Stimulated activated effector memory CD8-positive, alpha-beta T cell treated with anti-CD3 and anti-CD28 coated beads, Interleukin-12 subunit alpha, Interleukin-12 subunit beta, amount 100 ng/mL, for 72 hours (primary cell): ENCODE measurements around the gene PATL1.
"Not testable (repeated sequence)": the region's sequence is repeated elsewhere in the genome, so short reads cannot be mapped to it uniquely, and the experiment has no call there.

ENCODE experiments used
- ATAC-seq: fragments of 150-1000 bp; cut with Tn5 transposase; 2 replicates; pipeline ENCODE4 v1.10.0; 2021
- DNase-seq, 2 donors: peaks; one replicate each; pipeline ENCODE4 v3.0.0; 2021 to 2022; ENCODE audit warnings: low spot score in 2 of 2
- H3K27ac Mint-ChIP-seq: one replicate; pipeline ENCODE4 v1.8.0; 2022; ENCODE audit warnings: mild to moderate bottlenecking, mixed read lengths
- H3K36me3 Mint-ChIP-seq: one replicate; pipeline ENCODE4 v1.8.0; 2022; ENCODE audit warnings: mild to moderate bottlenecking, mixed read lengths
- H3K4me1 Mint-ChIP-seq: one replicate; pipeline ENCODE4 v1.8.0; 2022; ENCODE audit warnings: mixed read lengths
- H3K4me3 Mint-ChIP-seq: one replicate; pipeline ENCODE4 v1.8.0; 2022; ENCODE audit warnings: mild to moderate bottlenecking, mixed read lengths
- H3K9me3 Mint-ChIP-seq: one replicate; pipeline ENCODE4 v1.8.0; 2022; ENCODE audit warnings: mixed read lengths

PATL1 gene

DNA sequence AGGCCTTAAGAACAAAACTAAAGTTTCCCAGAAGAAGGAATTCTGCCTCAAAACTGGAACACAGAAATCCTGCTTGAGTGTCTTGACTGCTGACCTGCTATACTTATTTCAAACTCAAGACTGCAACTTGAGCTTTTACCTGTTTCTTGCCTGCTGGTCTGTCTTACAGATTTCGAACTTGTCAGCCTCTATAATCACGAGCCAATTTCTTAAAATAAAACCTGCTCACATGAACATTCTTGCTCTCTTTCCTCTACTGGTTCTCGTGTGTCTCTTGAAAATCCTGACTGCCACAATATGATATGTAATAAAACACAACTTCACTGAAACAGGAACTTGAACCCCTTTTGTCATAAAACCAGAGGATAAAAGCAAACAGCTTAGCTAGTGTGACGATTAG is 13.9 kb downstream of the PATL1 start:
- Mint-ChIP-seq H3K9me3 (no peaks in the 10 kb centered on the region), H3K4me1 (peaks cover under 1% of the 10 kb centered on the region), H3K27ac (no peak overlapping the region), H3K4me3 (no peak overlapping the region), H3K36me3 (peaks cover 100% of the 10 kb centered on the region)
- DNase-seq (no peak), ATAC-seq (no peak)

DNA sequence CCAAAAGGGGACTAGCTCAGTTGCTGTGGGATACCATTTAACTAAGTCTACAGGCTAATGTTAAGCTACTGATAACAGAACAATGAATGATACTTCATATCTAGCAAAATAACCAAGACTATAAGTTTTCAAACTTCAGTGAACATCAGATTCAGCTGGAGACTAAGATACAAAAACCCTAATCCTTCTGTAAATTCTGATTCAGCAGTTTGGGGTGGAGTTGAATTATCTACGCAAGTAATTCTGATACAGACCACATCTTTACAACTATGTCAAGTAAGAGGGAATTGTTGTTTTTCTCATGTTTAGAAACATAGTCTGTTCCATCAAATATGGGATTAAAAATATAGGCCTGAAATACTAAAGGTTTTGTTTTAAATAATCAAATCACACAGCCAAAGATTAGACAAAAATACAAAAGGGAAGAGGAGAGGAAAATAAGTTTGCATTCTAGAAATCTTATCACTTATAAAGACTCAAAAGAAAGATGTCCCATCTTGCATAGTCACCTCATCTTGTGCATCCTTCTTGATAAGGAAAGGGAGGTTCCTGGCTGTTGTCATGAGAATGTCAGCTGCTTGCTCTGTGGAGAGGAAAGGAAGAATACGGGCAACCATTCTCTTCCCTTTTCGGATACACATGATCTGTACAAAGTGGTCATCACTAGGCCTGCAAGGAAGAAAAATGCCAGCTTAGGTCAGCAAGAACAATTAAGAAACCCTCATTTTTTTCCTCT is 21.4 kb downstream of the PATL1 start:
- Mint-ChIP-seq H3K4me1 (no peaks in the 10 kb centered on the region), H3K27ac (no peak overlapping the region), H3K36me3 (peaks cover 100% of the 10 kb centered on the region), H3K4me3 (no peak overlapping the region), H3K9me3 (no peaks in the 10 kb centered on the region)
- no peak for DNase-seq
- no peak for ATAC-seq

DNA sequence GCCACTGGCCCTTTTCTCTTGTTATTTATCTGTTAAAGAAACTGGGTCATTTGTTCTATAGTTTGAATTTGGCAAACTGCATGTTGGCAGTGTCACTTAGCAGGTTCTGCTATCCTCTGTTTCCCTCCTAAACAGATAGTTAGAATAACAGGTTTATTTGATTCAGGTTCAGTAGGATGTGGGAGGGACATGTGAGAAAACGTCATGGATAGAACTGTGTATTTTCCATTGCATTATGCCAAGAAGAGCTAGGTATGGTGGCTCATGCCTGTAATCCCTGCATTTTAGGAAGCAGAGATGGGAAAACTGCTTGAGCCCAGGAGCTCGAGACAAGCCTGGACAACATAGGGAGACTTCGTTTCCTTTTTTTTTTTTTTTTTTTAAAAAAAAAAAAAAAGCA is 24.3 kb downstream of the PATL1 start:
- H3K4me3 Mint-ChIP-seq, result no peak overlapping the region
- H3K27ac Mint-ChIP-seq, result no peak overlapping the region
- no peaks in the 10 kb centered on the region for H3K9me3 Mint-ChIP-seq
- DNase-seq (no peak), ATAC-seq (no peak)
- H3K4me1 Mint-ChIP-seq, result no peaks in the 10 kb centered on the region
- peaks cover 100% of the 10 kb centered on the region for H3K36me3 Mint-ChIP-seq

DNA sequence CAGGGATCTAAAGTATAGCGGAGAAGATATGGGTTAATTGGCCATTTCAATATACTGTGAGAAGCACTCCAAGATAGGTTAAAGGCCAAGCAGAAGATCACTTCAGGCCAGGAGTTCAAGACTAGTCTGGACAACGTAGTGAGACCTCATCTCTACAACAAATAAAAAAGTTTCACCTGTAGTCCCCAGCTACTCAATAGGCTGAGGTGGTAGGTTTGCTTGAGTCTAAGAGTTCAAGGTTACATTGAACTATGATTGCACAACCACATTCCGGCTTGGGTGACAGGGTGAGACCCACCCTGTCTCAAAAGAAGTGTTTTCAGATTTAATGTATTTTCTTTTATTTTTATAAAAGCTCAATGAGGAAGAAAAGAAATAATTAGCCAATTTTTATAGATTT is 25.4 kb downstream of the PATL1 start:
- DNase-seq (no peak), ATAC-seq (no peak)
- Mint-ChIP-seq H3K27ac (no peak overlapping the region), H3K36me3 (peaks cover 100% of the 10 kb centered on the region), H3K9me3 (no peaks in the 10 kb centered on the region), H3K4me1 (no peaks in the 10 kb centered on the region), H3K4me3 (no peak overlapping the region)

DNA sequence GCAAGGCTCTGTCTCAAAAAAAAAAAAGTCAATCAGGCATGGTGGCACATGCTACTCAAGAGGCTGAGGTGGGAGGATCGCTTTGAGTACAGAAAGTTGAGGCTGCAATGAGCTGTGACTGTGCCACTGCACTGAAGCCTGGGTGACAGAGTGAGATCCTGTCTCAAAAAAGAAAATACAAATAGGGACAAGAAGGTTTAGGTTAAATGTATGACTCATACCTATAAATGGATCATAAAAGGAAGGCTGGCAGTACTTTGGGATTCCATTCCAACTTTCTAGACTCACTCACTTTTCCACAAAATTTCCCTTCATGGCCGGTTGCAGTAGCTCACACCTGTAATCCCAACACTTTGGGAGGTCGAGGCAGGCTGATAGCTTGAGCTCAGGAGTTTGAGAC is 27.7 kb downstream of the PATL1 start:
- H3K36me3 Mint-ChIP-seq, result peaks cover 100% of the 10 kb centered on the region
- DNase-seq (no peak), ATAC-seq (no peak)
- H3K27ac Mint-ChIP-seq, result no peak overlapping the region
- no peaks in the 10 kb centered on the region for H3K4me1 Mint-ChIP-seq
- no peak overlapping the region for H3K4me3 Mint-ChIP-seq
- H3K9me3 Mint-ChIP-seq, result no peaks in the 10 kb centered on the region

DNA sequence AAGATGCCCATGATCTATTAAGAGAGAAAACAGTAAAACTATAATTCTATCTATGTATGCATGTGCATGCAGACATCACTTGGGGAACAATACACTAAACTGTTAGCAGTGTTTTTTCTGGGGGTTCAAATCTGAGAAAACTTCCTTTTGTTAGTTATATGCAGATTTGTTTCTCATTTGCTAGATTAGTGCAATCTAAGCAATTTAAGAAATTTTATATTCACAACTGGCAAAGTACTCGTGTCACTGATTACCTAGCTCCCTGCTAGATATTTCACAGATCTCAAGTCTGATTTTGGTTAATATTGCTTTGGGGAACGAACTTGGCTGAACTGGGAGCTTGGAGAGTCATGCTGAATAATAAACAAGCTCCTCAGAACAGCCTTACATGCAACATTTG is 38.3 kb downstream of the PATL1 start:
- no peaks in the 10 kb centered on the region for H3K9me3 Mint-ChIP-seq
- ATAC-seq, result no peak

DNA sequence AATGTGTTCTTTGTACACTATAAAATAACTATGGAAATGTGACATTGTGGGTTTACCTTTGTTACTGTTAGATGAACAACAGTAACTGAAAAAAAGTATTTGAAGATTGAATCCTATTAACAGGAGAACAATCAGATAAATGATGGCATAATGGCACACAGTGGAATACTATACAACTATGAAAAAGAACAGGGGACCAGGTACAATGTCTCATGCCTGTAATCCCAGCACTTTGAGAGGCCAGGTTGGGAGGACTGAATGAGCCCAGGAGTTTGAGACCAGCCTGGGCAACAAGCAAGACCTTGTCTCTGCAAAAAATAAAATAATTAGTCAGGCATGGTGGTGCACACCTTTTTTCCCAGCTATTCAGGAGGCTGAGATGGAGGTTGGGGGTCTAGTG is 38.8 kb downstream of the PATL1 start:
- Mint-ChIP-seq H3K4me3 (no peak overlapping the region), H3K27ac (no peak overlapping the region)
- ATAC-seq, result no peak

More for the DNA sequence above, 38.3 kb downstream of the PATL1 start:
- Mint-ChIP-seq H3K36me3 (peaks cover 28% of the 10 kb centered on the region), H3K4me3 (no peak overlapping the region), H3K4me1 (no peaks in the 10 kb centered on the region), H3K27ac (no peak overlapping the region)
- no peak for DNase-seq

DNA sequence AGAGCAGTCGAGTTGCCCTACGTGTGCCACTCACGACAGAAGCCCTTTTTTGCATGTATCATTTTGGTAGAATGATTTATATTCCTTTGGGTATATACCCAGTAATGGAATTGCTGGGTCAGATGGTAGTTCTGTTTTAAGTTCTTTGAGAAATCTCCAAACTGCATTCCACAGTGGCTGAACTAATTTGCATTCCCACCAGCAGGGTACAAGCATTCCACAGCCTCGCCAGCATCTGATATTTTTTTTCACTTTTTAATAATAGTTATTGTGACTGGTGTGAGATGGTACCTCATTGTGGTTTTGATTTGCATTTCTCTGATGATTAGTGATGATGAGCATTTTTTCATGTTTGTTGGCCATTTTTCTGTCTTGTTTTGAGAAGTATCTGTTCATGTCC is 41.9 kb downstream of the PATL1 start:
- not testable (repeated sequence) for H3K4me3 Mint-ChIP-seq, DNase-seq, ATAC-seq, H3K4me1 Mint-ChIP-seq, H3K9me3 Mint-ChIP-seq, H3K27ac Mint-ChIP-seq
- peaks cover 15% of the 10 kb centered on the region for H3K36me3 Mint-ChIP-seq

More for the DNA sequence above, 38.8 kb downstream of the PATL1 start:
- Mint-ChIP-seq H3K36me3 (peaks cover 23% of the 10 kb centered on the region), H3K9me3 (no peaks in the 10 kb centered on the region), H3K4me1 (no peaks in the 10 kb centered on the region)
- DNase-seq, result no peak

DNA sequence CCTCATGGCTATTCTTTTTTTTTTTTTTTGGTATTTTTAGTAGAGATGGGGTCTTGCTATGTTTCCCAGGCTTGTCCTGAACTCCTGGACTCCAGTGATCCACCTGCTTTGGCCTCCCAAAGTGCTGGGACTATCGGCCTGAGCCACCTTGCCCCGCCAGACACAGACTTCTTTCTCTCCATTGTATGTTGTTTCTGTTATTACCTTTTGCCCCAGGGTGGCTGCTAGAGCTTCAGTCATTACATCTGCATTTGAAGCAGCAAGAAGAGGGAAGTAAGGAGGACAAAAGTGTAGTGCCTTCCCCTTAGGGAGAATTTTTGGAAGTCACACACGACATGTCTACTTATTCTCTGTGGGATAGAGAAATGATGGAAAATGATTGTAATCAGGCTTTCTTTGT is 43.1 kb downstream of the PATL1 start:
- H3K9me3 Mint-ChIP-seq, result no peaks in the 10 kb centered on the region
- H3K4me3 Mint-ChIP-seq, result no peak overlapping the region
- no peak for DNase-seq
- no peaks in the 10 kb centered on the region for H3K4me1 Mint-ChIP-seq
- ATAC-seq, result no peak
- peaks cover 3% of the 10 kb centered on the region for H3K36me3 Mint-ChIP-seq
- H3K27ac Mint-ChIP-seq, result no peak overlapping the region

DNA sequence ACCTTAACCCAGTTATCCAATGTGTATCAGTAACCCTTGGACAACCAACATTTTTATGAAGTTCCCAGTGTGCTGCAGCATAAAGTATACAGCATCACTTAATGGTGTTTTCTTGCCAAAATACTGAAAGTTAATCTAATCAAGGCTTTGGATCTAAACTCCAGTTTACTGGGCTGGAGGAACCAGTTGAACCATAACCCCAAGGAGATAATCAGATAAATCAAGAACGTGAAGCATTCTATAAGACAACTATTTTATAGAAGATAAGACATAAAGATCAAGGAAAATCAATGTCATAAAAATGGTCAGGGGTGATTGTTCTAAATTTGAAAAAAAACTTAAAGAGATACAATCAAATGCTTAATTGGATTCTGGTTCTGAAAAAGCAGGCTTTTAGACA is 51.0 kb downstream of the PATL1 start:
- ATAC-seq (no peak), DNase-seq (no peak)
- H3K36me3 Mint-ChIP-seq, result peaks cover 29% of the 10 kb centered on the region
- no peak overlapping the region for H3K4me3 Mint-ChIP-seq
- peaks cover 22% of the 10 kb centered on the region for H3K4me1 Mint-ChIP-seq
- H3K27ac Mint-ChIP-seq, result no peak overlapping the region
- no peaks in the 10 kb centered on the region for H3K9me3 Mint-ChIP-seq

DNA sequence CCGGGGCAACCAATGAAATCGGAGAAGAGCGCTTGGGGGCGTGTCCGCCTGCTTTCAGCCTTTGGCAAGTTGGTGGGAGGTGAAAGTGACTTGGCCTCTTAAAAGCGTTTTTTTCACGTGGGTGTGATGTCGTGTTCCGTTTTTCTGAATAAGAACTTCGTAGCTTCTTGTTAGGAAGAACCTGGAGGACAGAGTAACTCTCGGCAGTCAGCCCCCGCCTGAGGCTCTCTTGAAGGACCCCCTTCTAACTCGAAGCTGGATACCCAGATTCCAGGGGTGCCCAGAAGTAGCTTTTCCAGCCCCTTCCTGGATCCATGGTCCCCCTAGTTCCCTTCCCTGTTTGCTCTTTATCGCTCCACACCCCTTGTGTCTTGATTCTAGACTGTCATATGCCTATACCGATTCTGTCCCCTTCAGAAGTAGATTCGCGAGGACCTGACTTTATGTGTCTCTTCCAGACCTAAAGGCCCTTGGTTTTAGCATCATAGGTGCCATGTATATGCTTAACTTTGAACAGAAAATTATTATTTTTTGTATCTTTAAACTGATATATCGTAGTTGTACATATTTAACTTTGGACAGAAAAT is 52.3 kb downstream of the PATL1 start:
- no peak for ATAC-seq
- peaks cover 39% of the 10 kb centered on the region for H3K36me3 Mint-ChIP-seq
- no peak for DNase-seq
- peak overlapping the region; percentile 88 for H3K27ac Mint-ChIP-seq
- peak overlapping the region; percentile 93 for H3K4me3 Mint-ChIP-seq
- H3K9me3 Mint-ChIP-seq, result no peaks in the 10 kb centered on the region
- H3K4me1 Mint-ChIP-seq, result peaks cover 34% of the 10 kb centered on the region

DNA sequence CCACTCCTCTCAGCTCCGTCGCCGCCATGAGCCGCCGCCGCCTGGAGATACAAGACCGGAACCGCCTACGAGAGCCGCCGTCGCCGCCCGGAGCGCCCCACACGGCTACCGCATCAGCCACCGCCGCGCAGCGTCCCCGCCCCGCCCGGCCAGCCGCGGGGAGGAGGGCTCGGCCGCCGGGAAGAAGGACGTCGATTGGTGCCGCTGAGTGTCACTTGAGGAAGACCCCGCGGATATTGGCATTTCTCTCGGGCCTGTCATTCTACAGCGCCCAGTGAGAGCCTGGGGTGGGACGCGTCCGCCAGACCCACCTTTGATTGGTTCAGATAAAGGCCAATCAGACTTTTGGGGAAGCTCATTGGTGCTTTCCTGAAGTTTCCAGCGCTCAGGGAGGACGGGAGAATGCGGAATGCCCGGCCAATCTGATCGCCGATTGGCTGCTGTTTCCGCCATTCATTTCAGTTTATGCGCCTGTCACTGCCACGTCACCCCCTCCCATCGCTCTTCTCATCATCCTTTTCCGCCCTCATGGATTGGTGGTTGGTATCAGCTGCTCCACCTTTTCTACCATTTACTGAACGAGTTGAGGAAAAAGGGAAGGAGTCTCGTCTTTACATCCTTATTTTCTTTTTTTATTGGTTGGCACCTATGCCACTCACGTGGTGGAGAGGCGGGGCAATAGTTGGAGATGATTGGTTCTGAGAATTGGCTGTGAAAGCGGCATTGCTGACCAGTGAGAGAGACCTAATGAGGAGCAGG is 53.0 kb downstream of the PATL1 start, which contains the start of gene OSBP:
Gene OSBP, minus strand, starts transcription at position 138 of the 759 bp plus-strand sequence. Its CDS starts 110 bp downstream, at position 28.
- H3K36me3 Mint-ChIP-seq, result peaks cover 46% of the 10 kb centered on the region
- H3K4me3 Mint-ChIP-seq, result peak within 1 kb of the TSS; percentile 93
- peak within 1 kb of the TSS; percentile 88 for H3K27ac Mint-ChIP-seq
- peak; percentile 93 for ATAC-seq
- peak; percentile 90 to 98 for DNase-seq
- peaks cover 34% of the 10 kb centered on the region for H3K4me1 Mint-ChIP-seq
- H3K9me3 Mint-ChIP-seq, result no peaks in the 10 kb centered on the region

DNA sequence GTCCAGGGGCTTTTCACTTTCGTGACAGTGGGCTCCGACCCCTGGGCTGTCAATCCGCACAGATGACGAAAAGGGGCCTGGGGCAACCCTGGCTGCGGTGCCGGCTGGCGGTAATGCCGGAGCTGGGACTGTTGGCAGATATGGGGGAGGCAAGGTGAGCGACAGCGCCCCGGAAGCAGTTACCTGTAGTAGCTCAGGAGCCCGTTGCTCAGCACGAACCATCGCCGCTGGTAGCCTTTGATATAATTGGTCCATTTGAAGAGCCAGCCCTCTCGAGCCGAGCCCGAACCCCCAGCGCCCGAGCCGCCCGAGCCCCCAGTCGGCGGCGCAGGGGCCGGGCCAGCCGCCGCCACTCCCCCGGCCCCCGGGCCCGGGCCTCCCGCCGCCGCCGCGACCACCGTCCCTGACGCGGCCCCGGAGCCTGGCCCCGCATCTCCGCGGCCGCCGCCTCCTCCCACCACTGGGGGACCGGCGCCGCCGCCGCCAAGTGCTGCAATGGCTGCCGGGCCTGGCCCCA is 53.7 kb downstream of the PATL1 start:
- Mint-ChIP-seq H3K4me3 (peak overlapping the region; percentile 93), H3K27ac (peak overlapping the region; percentile 88), H3K36me3 (peaks cover 52% of the 10 kb centered on the region), H3K4me1 (peaks cover 34% of the 10 kb centered on the region), H3K9me3 (no peaks in the 10 kb centered on the region)
- DNase-seq (peak; percentile 24 to 73), ATAC-seq (peak; percentile 3)

DNA sequence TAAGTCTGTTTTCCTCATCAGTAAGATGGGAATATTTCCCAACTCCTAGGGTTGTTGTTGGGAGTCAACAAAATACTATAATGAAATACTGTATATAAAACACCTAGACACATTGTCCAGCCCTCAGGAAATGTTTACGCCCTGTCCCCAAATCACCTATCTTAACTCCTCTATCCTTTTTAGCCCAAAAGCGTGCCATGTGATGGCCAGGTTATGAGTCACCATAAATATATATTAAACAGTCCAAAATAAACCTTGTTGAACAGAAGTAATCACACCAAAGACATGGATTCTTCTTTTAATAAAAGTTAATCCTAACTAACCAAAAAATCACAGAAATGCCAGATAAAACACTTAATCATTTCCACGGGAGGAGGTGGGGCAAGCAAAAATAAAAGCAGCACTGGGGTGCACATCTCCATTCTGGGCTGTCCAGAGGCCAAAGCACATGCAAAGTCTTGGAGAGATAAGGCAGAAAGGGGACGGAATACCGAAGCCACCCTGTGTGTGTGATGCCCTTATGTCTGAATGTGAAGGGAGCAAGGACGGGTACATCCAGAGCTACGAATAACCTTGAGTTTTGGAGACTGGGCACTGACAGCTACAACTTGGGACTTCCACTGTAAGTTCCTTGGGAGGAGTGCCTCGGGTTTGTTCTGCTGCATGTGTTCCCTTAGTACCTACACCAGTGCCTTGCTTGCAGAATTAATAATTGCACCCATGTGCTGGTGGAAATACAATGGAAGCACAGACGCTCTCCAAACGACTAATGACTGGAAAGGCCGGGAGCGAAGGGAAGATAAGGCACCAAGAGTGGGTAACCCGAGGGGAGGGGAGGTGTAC is 54.3 kb downstream of the PATL1 start:
- DNase-seq (no peak), ATAC-seq (no peak)
- H3K4me1 Mint-ChIP-seq, result peaks cover 34% of the 10 kb centered on the region
- peak overlapping the region; percentile 88 for H3K27ac Mint-ChIP-seq
- no peaks in the 10 kb centered on the region for H3K9me3 Mint-ChIP-seq
- H3K36me3 Mint-ChIP-seq, result peaks cover 59% of the 10 kb centered on the region
- peak overlapping the region; percentile 93 for H3K4me3 Mint-ChIP-seq
